HepG2 (cell line): Measurements from ENCODE around the gene PTGR2. TPM values are rescaled to one million over a fixed set of nuclear protein-coding genes. Genes with fewer than 3 reads are reported as not detected.

Experiments
- ATAC-seq: fragments of 200-7000 bp; cut with Tn5 transposase; 3 replicates; pipeline ENCODE4 v1.9.1; 2020; ENCODE audit warnings: mild to moderate bottlenecking, moderate library complexity
- BruUV-seq: library from RNA; stranded (reverse); fragments of 400-500 nt; replicated peaks from 2 replicates; lab custom pipeline; 2021; lab: Mats Ljungman, UMichigan
- CTCF ChIA-PET: fragments of 300-600 bp; formaldehyde crosslinking; extraction: SDS; loops from one replicate; lab custom pipeline; 2021; ENCODE audit warnings: low total read pairs, inconsistent platforms, low intra/inter-chr PET ratio; lab: Yijun Ruan, JAX
- POLR2A ChIA-PET: fragments of 350-600 bp; sonication (Branson Sonifier 250); formaldehyde crosslinking; loops from one replicate; lab custom pipeline; 2020; ENCODE audit warnings: antibody characterized with exemption, inconsistent platforms; lab: Yijun Ruan, JAX
- DNase-seq: peaks from one replicate; pipeline ENCODE4 v3.0.0-alpha.2; 2015; ENCODE audit warnings: low spot score
- FAIRE-seq: peaks from 3 replicates; lab custom pipeline; 2011; peaks lifted over from hg19 to GRCh38; lab: Jason Lieb, UNC
- H2AFZ ChIP-seq: one replicate; pipeline ENCODE4 v1.6.1; 2011; ENCODE audit warnings: low read length, inconsistent platforms
- H3K27ac ChIP-seq: fragments of 300-600 bp; 3 replicates; pipeline ENCODE4 v1.8.0; 2011; ENCODE audit warnings: mixed run types, mild to moderate bottlenecking, mixed read lengths, low read length, inconsistent platforms; ENCODE audit not compliant: insufficient read depth; ENCODE audit errors: extremely low read length
- H3K27me3 ChIP-seq, 2 experiments: fragments of 200-600 bp in 1 of 2; 2 replicates in 1 of 2; 3 replicates in 1 of 2; pipeline versions ENCODE4 v1.6.0 to v1.8.0; 2011; ENCODE audit warnings: low read length in 2 of 2, mild to moderate bottlenecking in 2 of 2, moderate library complexity in 2 of 2, inconsistent platforms in 1 of 2; ENCODE audit not compliant: insufficient read depth in 2 of 2, control insufficient read depth in 1 of 2
- H3K36me3 ChIP-seq, 2 experiments: fragments of 200-600 bp in 1 of 2; replicated peaks in 1 of 2; 2 replicates in 1 of 2; 3 replicates in 1 of 2; pipeline versions ENCODE4 v1.5.1 to v1.8.0; 2011; ENCODE audit warnings: low read length in 2 of 2, inconsistent platforms in 1 of 2; ENCODE audit not compliant: insufficient read depth in 2 of 2, control insufficient read depth in 1 of 2
- H3K4me1 ChIP-seq: 2 replicates; pipeline ENCODE4 v1.5.1; 2012; ENCODE audit warnings: low read length, inconsistent platforms; ENCODE audit not compliant: insufficient read depth
- H3K4me2 ChIP-seq: 2 replicates; pipeline ENCODE4 v1.6.0; 2011; ENCODE audit warnings: low read depth, low read length, inconsistent platforms
- H3K4me3 ChIP-seq, 3 experiments: fragments of 200-600 bp in 1 of 3; sonication (generic), shearing (Covaris generic) in 1 of 3; replicated peaks in 1 of 3; 2 replicates each; pipeline ENCODE4 v1.5.1; 2011 to 2016; ENCODE audit warnings: low read length in 3 of 3, inconsistent platforms in 2 of 3, low read depth in 2 of 3, mild to moderate bottlenecking in 2 of 3, control low read depth in 1 of 3, mixed read lengths in 1 of 3; ENCODE audit not compliant: insufficient read depth in 1 of 3
- H3K79me2 ChIP-seq: one replicate; pipeline ENCODE4 v1.6.1; 2011; ENCODE audit warnings: low read length, inconsistent platforms; ENCODE audit not compliant: insufficient read depth
- H3K9ac ChIP-seq: 2 replicates; pipeline ENCODE4 v1.6.0; 2011; ENCODE audit warnings: mild to moderate bottlenecking, low read depth, low read length, inconsistent platforms; ENCODE audit not compliant: insufficient read depth
- H3K9me3 ChIP-seq: 2 replicates; pipeline ENCODE4 v1.5.1; 2012; ENCODE audit warnings: mild to moderate bottlenecking, low read length
- H4K20me1 ChIP-seq: 2 replicates; pipeline ENCODE4 v1.6.0; 2011; ENCODE audit warnings: inconsistent platforms, mild to moderate bottlenecking, low read length, moderate library complexity; ENCODE audit not compliant: insufficient read depth
- ELF1 ChIP-seq: sonication (generic); formaldehyde crosslinking; IDR thresholded peaks from 2 replicates; pipeline ENCODE4 v1.4.0; 2020; ENCODE audit warnings: missing genetic modification reagents
- SNAI1 ChIP-seq: sonication (generic); formaldehyde crosslinking; IDR thresholded peaks from 2 replicates; pipeline ENCODE4 v1.5.0; 2020; ENCODE audit warnings: mild to moderate bottlenecking, missing genetic modification reagents, borderline replicate concordance
- ZNF329 ChIP-seq: sonication (generic); formaldehyde crosslinking; IDR thresholded peaks from 2 replicates; pipeline ENCODE4 v1.9.0; 2021; ENCODE audit warnings: low read depth, mild to moderate bottlenecking, missing genetic modification reagents
- ZNF362 ChIP-seq: sonication (generic); formaldehyde crosslinking; IDR thresholded peaks from 2 replicates; pipeline ENCODE4 v1.4.0; 2020; ENCODE audit warnings: missing genetic modification reagents, mild to moderate bottlenecking, borderline replicate concordance
- ZNF567 ChIP-seq: sonication (generic); formaldehyde crosslinking; IDR thresholded peaks from 2 replicates; pipeline ENCODE4 v1.8.1; 2023; ENCODE audit warnings: mild to moderate bottlenecking, missing genetic modification reagents, borderline replicate concordance
- ZNF770 ChIP-seq: sonication (generic); formaldehyde crosslinking; IDR thresholded peaks from 2 replicates; pipeline ENCODE4 v1.5.0; 2020; ENCODE audit warnings: mild to moderate bottlenecking, missing genetic modification reagents
- ZNF841 ChIP-seq: sonication (generic); formaldehyde crosslinking; IDR thresholded peaks from 2 replicates; pipeline ENCODE4 v1.8.1; 2023; ENCODE audit warnings: missing genetic modification reagents, borderline replicate concordance
- WGBS: methylation state at CpG from one replicate; pipeline ENCODE4 v1.1.6; 2017; ENCODE audit warnings: low lambda C conversion rate; 5-methylcytosine and 5-hydroxymethylcytosine counted together
- in situ Hi-C: cut with HindIII; loops from 2 replicates; pipeline ENCODE4 v1.10.0; 2017; ENCODE audit warnings: low pct_unique_long_range_greater_than_20kb; ENCODE audit not compliant: extremely low pct_ligation_motif_present
- intact Hi-C: fragments of 100-400 bp; cut with micrococcal nuclease; formaldehyde crosslinking; loops from one replicate; pipeline ENCODE4 v1.10.0; 2022; ENCODE audit not compliant: unreplicated experiment
- polyA plus RNA-seq, 8 experiments: library from polyadenylated mRNA; depleted of rRNA in 3 of 8; stranded (reverse) in 7 of 8; unstranded in 1 of 8; fragments of >200 nt; fragmentation: Illumina TruSeq in 4 of 8; extraction: Trizol in 4 of 8; gene quantifications; 2 replicates each; pipeline versions ENCODE4 v1.2.1 to v1.2.3, GENCODE V29; 2011 to 2016; ENCODE audit warnings: low read depth in 4 of 8, missing spikeins in 1 of 8, mixed read lengths in 1 of 8; ENCODE audit not compliant: insufficient read depth in 1 of 8
- total RNA-seq, 5 experiments: library from RNA; depleted of rRNA; stranded (reverse); fragments of >200 nt; fragmentation: Illumina TruSeq; extraction: Trizol; gene quantifications; 2 replicates each; pipeline ENCODE4 v1.2.3, GENCODE V29; 2016; ENCODE audit warnings: low read depth in 1 of 5

The PTGR2 gene
- total and polyA plus RNA-seq, 2 of the 13 experiments (the other 11 are each of a cell fraction or from before 2014, with no cell fraction given), result 3.0 to 4.3 TPM

DNA sequence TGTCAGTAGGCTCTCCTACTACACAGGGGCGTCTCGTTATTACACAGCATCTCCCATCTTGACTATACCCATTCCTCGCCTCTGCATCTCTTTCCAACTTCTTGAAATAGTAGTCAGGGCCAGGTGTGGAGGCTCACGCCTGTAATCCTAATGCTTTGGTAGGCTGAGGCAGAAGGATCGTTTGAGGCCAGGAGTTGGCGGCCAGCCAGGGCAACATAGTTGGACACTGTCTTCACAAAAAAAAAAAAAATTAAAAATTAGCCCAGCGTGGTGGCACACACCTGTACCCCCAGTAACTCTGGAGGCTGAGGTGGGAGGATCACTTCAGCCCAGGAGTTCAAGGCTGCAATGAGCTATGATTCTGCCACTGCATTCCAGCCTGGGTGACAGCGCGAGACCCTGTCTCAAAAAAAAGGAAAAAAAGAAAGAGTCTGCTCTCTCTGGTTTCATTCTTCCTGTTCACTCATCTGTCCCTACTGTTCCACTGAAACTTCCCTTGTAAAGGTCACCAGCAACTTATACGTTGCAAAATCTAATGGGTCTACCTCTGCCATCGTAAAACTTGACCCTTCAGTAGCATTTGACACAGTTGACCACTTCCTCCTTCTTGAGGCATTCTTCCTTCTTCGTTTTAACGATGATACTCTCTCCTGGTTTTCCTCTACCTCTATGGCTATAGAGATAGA is 41.0 kb upstream of the PTGR2 start:
- Histone ChIP-seq H3K4me1 (no peaks in the 10 kb centered on the region), H2AFZ (no peak overlapping the region), H3K36me3 (no peaks in the 10 kb centered on the region), H3K9ac (no peak overlapping the region), H3K4me2 (no peak overlapping the region), H3K79me2 (no peaks in the 10 kb centered on the region), H3K27me3 (peaks cover 0 to 6% of the 10 kb centered on the region in 2 experiments; a peak in 2 of 5 replicates), H3K27ac (no peak overlapping the region), H4K20me1 (no peaks in the 10 kb centered on the region), H3K9me3 (no peaks in the 10 kb centered on the region), H3K4me3 (no peak overlapping the region)
- WGBS, result 68% methylated on average over 13 of the region's 13 CpGs
- no TSS peak for BruUV-seq
- TF ChIP-seq ZNF841 (CRISPR knock-in tag) (no peak), ZNF770 (CRISPR knock-in tag) (peak; percentile 30; the same call in 1 of the 2 replicates), ZNF362 (CRISPR knock-in tag) (no peak), ZNF567 (CRISPR knock-in tag) (no peak), ELF1 (CRISPR knock-in tag) (no peak), ZNF329 (no peak), SNAI1 (no peak)
- ChIA-PET POLR2A (interaction anchor here (1.5 kb wide), 1 partner anchor 25 kb away, joined by 3 read pairs; no protein-coding TSS in a partner anchor), CTCF (no interaction called here)
- no peak for DNase-seq
- in situ Hi-C loops, result no loop called here
- intact Hi-C loops, result no loop called here
- no peak for FAIRE-seq
- no peak for ATAC-seq
